ENCODE data around the gene TERT.

GRCh38 chr5:1257363-1257762, 37.5 kb downstream of the TERT start:
- TF ChIP-seq EZH2 (IDR thresholded peaks at IDR 0.05; ENCODE audit: borderline replicate concordance, low read length) (no peak), CTCF (conservative IDR thresholded peaks at IDR 0.05 in 1 of 2, IDR thresholded peaks at IDR 0.05 in 1 of 2; ENCODE audit: extremely low read depth in 1 of 2, insufficient read depth in 1 of 2, low read depth in 1 of 2, low read length in 2 of 2) (no peak)

Measured in mammary epithelial cell (primary cell).